Astrocyte of the cerebellum (primary cell): Measurements from ENCODE around the gene SLC12A4.
A peak's percentile ranks its signal among the peaks of the same experiment; 100 is the strongest.

Source experiments
- DNase-seq: peaks from one replicate; pipeline ENCODE4 v3.0.0-alpha.2; 2011; ENCODE audit warnings: low read depth
- H3K4me3 ChIP-seq: 2 replicates; pipeline ENCODE4 v1.5.1; 2011; ENCODE audit warnings: mild to moderate bottlenecking, low read depth, low read length, moderate library complexity
- in situ Hi-C: cut with HindIII; loops from 2 replicates; pipeline ENCODE4 v1.10.0; 2017; ENCODE audit warnings: low sequenced_read_pairs
- TF ChIP-seq, protein P1 (sequence below): IDR thresholded peaks from 2 replicates; pipeline ENCODE4 v1.5.1; 2012; ENCODE audit warnings: low read length, low read depth, moderate library complexity, mild to moderate bottlenecking; ENCODE audit errors: missing control alignments

The SLC12A4 gene

DNA sequence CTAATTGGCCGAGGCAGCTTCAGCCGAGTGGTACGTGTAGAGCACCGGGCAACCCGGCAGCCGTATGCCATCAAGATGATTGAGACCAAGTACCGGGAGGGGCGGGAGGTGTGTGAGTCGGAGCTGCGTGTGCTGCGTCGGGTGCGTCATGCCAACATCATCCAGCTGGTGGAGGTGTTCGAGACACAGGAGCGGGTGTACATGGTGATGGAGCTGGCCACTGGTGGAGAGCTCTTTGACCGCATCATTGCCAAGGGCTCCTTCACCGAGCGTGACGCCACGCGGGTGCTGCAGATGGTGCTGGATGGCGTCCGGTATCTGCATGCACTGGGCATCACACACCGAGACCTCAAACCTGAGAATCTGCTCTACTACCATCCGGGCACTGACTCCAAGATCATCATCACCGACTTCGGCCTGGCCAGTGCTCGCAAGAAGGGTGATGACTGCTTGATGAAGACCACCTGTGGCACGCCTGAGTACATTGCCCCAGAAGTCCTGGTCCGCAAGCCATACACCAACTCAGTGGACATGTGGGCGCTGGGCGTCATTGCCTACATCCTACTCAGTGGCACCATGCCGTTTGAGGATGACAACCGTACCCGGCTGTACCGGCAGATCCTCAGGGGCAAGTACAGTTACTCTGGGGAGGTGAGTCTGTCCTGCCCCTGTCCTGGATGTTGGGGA is 59.2 kb downstream of the SLC12A4 start:
- in situ Hi-C loops: loop anchor here (25.0 kb wide), 1 partner anchor 103 kb away; the partner anchor contains the start of genes DDX28, DPEP2NB and DUS2
- TF ChIP-seq, protein P1, sequence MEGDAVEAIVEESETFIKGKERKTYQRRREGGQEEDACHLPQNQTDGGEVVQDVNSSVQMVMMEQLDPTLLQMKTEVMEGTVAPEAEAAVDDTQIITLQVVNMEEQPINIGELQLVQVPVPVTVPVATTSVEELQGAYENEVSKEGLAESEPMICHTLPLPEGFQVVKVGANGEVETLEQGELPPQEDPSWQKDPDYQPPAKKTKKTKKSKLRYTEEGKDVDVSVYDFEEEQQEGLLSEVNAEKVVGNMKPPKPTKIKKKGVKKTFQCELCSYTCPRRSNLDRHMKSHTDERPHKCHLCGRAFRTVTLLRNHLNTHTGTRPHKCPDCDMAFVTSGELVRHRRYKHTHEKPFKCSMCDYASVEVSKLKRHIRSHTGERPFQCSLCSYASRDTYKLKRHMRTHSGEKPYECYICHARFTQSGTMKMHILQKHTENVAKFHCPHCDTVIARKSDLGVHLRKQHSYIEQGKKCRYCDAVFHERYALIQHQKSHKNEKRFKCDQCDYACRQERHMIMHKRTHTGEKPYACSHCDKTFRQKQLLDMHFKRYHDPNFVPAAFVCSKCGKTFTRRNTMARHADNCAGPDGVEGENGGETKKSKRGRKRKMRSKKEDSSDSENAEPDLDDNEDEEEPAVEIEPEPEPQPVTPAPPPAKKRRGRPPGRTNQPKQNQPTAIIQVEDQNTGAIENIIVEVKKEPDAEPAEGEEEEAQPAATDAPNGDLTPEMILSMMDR: no peak
- DNase-seq: no peak
- H3K4me3 ChIP-seq: no peak overlapping the region

DNA sequence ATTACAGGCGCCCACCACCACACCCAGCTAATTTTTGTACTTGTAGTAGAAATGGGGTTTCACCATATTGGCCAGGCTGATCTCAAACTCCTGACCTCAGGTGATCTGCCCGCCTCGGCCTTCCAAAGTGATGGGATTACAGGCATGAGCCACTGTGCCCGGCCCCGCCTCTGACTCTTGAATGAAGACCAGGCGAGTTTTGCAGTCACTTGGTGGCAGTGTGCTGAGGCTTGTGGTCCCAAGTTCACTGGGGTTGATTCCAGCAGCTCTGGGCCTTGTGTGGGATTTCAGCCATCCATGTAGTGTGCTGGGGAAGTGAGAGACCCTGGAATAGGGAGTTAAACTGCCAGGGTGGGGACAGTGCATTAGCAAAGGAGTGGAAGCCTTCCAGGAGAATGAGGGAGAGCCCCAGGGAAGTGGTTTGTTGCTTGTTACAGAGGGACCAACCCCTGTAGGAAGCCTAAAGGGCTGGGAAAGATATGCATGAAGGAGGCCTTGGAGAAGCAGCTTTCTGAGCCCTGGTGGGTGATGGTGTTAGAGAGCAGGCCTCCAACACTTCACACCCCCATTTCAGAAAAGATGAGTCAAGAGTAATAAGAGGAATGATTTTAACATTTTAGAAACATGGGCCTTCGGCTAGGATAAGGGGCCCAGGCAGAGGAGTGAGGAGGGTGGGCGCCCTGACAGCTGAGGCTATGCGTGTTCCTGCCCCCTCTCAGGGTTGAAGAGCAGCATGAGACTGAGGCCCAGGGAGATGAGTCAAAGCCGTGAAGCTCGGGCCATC is 60.8 kb downstream of the SLC12A4 start:
- H3K4me3 ChIP-seq: no peak overlapping the region
- in situ Hi-C loops: loop anchor here (25.0 kb wide), 1 partner anchor 105 kb away; the partner anchor contains the start of genes DDX28, DPEP2NB and DUS2
- DNase-seq: no peak
- TF ChIP-seq, protein P1: no peak

DNA sequence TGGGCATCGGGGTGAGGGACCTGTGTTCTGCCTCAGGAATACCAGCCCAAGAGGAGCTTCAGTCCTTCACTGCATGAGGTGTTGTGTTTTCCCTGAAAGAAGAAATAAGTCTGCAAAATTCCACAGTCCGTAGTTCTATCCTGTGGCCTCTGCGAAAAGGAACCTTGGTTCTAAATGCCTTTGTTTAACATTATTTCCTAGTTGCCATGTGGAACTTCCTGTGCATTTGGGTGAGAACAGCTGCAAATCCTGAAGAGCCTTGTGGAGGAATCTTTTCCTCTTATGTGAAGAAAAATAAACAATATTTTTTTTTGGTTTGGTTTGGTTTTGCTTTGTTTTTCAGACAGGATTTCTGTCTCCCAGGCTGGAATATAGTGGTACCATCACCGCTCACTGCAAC is 65.6 kb downstream of the SLC12A4 start:
- no peak overlapping the region for H3K4me3 ChIP-seq
- DNase-seq: no peak
- in situ Hi-C loops: loop anchor here (25.0 kb wide), 1 partner anchor 109 kb away; the partner anchor contains the start of genes DDX28, DPEP2NB and DUS2
- TF ChIP-seq, protein P1: no peak

DNA sequence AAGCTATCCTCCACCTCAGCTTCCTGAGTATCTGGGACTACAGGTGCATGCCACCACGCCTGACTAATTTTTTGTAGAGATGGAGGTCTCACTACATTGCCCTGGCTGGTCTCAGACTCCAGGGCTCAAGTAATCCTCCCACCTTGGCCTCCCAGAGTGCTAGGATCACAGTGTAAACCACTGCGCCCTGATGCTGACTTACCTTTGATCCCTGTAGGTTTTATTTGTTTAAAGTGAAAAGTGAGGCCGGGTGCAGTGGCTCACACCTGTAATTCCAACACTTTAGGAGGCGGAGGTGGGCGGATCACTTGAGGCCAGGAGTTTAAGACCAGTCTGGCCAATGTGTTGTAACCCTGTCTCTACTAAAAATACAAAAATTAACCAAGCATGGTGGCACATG is 66.7 kb downstream of the SLC12A4 start:
- DNase-seq: no peak

DNA sequence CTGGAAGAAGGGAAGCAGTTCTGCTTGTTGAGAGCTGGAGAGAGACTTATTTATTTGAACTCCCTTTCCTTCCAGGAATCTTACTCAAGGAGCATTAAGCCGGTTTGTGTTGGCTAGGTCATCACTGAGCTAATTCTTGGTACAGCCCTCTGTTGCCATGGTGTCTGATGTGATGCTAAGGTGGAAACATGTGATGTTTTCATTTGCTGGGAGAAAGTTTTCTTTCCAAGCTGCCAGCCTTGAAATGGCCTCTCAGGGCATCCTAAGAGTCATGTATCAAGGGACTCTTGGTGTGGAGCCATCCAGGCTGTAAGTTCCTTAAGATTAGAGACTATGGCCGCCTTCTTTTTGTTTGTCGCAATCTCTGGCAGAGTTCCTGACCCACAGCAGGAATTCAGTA is 71.2 kb downstream of the SLC12A4 start:
- TF ChIP-seq, protein P1: no peak
- no peak for DNase-seq
- in situ Hi-C loops: no loop called here
- no peak overlapping the region for H3K4me3 ChIP-seq

More for the DNA sequence above, 66.7 kb downstream of the SLC12A4 start:
- no peak overlapping the region for H3K4me3 ChIP-seq
- TF ChIP-seq, protein P1: no peak
- in situ Hi-C loops: loop anchor here (25.0 kb wide), 1 partner anchor 111 kb away; the partner anchor contains the start of genes DDX28, DPEP2NB and DUS2

DNA sequence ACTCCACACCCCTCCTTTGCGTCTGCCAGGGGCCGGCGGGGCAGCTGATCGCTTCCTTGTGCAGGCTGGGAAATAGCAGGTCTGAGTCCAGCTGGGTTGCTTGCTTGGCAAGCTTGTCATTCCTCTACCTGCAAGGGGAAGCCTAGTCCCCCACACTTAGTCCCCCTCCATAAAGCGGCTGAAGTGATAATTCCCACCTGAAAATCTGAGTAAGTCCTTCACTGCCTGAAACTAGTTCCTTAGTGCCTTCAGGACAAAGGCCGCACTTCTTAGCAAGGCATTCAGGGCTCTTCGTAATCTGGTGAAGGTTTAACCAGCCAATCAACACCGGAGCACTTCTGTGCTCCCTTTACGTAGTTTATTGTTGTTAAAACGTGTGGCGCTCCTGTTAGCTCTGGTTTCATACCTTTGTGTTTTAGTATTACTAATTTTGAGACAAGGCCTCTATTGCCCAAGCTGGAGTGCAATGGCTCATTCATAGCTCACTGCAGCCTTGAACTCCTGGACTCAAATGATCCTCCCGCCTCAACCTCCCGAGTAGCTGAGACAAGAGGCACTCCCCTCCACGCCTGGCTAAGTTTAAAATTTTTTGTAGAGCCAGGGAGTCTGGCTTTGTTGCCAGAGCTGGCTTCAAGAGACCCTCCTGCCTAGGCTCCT is 74.6 kb downstream of the SLC12A4 start:
- in situ Hi-C loops: no loop called here
- TF ChIP-seq, protein P1: no peak
- peak overlapping the region; percentile 94 for H3K4me3 ChIP-seq
- no peak for DNase-seq
